ENCODE measurements around the gene LAMC1.

LAMC1 gene

DNA sequence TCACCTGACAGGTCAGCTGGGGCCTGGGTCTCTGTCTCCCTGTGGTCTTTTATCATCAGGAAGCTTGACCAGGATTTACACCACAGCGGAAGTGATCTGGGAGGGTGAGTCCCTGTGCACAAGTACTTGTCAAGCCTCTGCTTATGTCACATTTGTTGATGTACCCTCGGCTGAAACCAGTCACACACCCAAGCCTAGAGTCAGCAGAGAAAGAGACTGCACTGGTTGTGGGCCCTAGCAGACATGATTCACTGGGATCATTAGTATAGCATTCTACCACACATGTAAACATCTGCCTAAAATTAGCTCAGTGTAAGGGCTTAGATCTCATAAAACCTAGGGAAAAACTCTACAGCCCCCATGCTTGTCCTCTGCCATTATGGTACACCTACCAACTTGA is 83.5 kb downstream of the LAMC1 start:
- no peak for DNase-seq (ENCODE audit: low spot score)

DNA sequence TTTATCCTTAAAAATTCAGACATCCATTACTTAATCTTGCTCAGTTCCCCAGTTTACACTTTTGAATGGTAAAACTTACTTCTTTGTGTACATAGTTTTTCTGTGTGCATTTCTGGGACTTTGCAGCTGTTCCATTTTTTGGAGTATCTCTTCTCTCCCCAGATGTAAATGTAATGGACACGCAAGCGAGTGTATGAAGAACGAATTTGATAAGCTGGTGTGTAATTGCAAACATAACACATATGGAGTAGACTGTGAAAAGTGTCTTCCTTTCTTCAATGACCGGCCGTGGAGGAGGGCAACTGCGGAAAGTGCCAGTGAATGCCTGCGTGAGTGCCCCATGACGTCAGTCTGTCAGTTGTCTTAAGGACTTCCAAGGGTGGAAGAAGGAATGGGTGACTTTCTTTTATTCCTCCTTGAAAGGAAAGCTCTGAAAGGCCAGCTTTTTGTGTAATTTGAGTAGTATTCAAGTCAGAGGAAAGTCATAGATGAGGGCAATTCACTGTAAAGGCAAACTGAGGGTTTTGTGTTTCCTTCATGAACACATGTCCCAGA is 87.2 kb downstream of the LAMC1 start:
- DNase-seq (ENCODE audit: low spot score): no peak

DNA sequence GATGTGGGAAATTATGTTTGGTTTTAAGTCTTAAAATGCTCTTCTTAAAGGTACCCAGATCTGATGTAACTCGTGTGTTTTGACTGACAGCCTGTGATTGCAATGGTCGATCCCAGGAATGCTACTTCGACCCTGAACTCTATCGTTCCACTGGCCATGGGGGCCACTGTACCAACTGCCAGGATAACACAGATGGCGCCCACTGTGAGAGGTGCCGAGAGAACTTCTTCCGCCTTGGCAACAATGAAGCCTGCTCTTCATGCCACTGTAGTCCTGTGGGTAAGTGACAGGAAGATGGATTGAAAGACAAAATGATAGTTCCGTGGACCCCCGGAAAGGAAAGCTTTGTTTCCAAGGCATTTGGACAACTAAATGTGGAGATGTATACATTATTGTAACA is 91.2 kb downstream of the LAMC1 start:
- no peak for DNase-seq (ENCODE audit: low spot score)

DNA sequence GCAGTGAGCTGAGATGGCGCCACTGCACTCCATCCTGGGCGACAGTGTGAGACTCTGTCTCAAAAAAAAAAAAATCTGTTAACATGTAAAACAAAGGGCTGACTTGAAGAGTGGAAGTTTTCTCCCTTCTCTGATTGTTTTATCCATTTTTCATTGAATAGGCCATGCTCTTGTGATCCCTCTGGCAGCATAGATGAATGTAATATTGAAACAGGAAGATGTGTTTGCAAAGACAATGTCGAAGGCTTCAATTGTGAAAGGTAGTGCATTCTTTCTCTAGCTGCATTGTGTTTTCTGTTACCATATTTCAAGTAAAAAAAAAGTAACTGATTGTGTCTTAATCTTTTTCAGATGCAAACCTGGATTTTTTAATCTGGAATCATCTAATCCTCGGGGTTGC is 93.2 kb downstream of the LAMC1 start:
- DNase-seq (ENCODE audit: low spot score): no peak

DNA sequence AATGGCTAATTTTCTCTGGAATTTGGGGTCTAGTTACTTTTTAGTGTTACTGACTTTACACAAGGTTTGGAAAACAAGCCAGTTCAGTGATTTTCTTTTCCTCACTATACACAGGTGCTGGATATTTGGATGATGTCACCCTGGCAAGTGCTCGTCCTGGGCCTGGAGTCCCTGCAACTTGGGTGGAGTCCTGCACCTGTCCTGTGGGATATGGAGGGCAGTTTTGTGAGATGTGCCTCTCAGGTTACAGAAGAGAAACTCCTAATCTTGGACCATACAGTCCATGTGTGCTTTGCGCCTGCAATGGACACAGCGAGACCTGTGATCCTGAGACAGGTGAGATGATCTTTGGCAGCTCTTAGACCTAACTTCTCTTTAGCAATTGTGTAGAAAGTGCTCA is 98.4 kb downstream of the LAMC1 start:
- DNase-seq (ENCODE audit: low spot score): no peak

DNA sequence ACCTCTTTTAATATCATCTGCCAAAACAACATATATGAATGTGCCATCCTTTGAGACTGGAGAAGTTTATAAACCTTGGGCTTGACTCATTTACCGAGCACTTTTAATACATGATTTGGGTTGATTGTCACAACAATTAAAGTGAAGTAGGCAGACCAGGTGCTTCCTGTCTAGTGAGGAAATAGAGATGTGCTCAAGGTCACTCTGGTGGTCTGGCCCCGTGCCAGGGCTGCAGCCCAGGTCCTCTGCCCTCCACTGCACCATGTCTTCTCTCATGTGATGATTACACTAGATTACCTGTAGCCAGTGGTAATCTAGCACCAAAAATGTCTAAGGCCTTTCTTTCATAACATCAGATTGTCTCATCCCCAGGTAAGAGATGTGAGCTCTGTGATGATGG is 101.0 kb downstream of the LAMC1 start:
- no peak for DNase-seq (ENCODE audit: low spot score)

DNA sequence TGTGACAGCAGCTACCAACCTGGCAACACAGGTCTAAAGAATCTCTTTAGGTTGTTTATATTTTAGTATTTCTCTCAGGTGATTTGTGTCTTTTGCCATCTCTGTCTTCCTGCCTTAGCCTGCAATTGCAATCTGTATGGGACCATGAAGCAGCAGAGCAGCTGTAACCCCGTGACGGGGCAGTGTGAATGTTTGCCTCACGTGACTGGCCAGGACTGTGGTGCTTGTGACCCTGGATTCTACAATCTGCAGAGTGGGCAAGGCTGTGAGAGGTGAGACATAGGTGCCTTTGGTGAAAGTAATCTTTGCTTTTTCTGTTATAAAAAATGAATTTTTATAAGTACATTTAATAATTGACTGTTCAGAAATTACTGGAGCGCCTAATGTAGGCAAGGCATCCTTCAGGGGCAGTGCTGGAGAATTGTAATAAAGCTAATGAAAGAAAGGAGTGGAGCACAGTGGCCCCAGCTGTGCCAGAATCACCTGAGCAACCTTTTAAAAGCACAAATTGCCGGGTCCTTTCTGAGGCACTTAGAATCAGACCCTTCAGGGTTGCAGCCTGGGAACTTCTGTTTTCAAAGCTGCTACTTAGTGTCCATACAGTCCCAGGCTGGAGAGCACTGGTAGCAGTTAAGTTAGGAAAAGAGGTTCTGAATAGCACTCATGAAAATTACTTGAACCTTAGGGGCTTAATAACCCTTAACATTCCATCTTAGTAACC is 102.2 kb downstream of the LAMC1 start:
- no peak for DNase-seq (ENCODE audit: low spot score)

DNA sequence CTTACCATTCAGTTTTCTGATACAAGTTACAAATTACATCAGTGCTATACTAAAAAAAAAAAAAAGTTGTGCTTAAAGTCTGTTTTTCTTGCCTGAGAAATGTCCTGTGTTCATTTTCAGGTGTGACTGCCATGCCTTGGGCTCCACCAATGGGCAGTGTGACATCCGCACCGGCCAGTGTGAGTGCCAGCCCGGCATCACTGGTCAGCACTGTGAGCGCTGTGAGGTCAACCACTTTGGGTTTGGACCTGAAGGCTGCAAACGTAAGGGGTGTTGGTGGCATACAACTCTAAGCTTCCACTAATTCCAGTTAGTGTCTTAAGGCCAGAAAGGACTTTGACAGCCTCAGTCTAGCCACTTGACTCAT is 102.8 kb downstream of the LAMC1 start:
- DNase-seq (ENCODE audit: low spot score): no peak

DNA sequence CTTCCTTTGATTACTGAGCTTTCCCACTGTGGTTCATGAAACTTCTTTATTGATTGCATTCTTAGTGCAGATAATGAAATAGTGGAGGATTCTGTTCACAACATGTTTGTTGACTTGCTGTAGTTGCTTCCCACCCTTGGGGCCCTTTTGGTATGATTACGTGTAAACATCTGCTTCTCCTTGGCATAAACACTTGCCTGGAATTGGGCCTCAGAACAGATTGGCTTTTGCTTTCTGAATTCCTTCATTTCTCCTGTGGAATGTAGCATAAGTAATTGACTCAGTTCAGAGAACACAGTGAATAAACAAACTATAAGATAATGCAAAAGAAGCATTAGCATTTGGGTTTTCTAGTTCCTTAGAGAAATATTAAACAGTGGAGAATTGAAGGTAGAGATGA is 103.3 kb downstream of the LAMC1 start:
- DNase-seq (ENCODE audit: low spot score): no peak

DNA sequence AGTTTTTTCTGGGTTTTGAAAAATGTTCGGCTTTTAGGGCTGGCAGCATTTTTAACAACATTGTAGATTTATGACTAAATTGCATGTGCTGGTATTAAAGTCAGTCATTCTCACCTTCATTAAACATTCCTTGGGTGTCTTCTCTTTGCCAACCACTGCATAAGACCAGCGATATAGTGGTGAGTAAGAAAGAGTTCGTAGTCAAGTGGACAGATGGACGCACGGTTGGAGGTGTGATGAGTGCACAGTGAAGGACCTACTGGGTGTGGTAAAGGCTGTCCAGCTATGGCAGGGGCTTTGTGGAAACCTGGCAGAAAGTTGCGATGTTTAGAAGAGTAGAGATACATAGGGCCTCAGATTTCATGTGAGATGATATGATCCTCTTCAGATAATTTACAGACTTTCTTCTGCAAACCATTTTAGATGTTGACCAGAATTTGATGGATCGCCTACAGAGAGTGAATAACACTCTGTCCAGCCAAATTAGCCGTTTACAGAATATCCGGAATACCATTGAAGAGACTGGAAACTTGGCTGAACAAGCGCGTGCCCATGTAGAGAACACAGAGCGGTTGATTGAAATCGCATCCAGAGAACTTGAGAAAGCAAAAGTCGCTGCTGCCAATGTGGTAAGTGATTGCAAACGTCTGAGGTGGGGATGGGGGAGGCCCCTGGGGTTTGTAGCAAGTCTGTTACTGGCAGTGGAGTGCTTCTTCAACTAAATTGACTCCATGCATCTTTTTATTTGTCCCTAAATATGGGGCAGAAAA is 106.9 kb downstream of the LAMC1 start:
- DNase-seq (ENCODE audit: low spot score): no peak

DNA sequence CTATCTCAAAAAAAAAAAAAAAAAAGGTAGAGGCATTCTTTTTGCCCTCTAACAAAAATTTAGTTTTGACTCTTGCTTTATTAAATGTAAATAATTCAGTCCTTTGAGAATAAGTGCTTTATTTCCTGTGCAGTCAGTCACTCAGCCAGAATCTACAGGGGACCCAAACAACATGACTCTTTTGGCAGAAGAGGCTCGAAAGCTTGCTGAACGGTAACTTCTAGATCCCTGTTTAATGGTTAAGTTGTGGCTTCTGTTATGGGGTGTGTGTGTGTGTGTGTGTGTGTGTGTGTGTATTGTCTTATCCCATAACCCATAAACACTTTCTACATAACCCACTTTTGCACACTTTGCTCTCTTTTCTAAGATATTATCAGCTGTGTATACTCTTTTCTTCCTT is 107.9 kb downstream of the LAMC1 start:
- DNase-seq (ENCODE audit: low spot score): no peak

DNA sequence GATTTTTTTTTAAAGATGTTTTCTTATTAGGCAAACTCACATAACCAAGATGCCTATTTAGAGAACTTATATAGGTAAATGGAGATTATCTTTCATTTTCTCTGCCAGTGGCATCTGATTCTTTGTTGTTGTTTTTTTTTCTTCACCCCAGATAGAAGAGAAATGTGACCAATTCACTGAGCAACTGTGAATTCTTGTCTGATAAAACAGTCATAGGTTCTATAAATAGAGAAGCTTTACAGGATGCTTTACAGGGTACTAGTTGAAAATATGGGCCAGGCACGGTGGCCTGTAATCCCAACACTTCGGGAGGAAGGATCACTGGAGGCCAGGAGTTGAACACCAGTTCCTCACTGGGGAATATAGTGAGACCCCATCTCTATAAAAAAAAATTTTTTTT is 112.1 kb downstream of the LAMC1 start:
- no peak for DNase-seq (ENCODE audit: low spot score)

DNA sequence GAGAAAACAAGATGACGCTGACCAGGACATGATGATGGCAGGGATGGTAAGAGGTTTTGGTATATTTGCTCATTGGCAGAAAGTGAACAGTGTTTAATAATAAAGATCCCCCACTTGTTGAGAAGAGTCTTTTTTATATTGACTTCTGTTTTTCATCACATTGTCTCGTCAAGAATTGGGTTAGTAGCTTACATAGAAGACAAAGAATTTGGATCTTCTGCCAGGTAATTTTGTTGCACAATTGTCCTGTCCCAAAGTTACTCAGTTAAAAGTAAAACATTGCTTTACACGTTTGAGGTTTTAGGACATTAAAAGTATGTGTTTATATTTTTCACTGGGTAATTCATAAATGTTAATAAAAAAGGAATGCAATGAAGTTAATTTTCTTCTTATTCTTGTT is 114.6 kb downstream of the LAMC1 start:
- no peak for DNase-seq (ENCODE audit: low spot score)

DNA sequence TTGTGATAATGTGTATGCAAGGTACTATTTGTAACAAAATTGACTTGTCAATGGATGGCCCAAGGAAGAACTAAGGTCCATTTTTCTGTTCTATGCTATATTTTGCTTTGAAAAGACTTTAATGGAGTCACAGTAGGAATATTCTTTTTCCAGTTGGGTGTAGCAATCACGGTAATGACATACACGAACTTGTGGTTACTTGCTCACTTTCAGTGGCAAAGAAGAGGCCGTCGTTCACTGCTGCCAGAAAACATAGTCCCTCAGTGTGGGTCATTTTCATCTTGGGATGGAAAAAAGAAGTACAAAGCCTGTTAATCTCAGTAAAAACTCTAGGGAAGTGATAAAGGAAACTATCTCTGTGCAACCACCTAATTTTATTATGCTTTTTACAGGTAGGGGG is 115.1 kb downstream of the LAMC1 start:
- DNase-seq (ENCODE audit: low spot score): no peak

DNA sequence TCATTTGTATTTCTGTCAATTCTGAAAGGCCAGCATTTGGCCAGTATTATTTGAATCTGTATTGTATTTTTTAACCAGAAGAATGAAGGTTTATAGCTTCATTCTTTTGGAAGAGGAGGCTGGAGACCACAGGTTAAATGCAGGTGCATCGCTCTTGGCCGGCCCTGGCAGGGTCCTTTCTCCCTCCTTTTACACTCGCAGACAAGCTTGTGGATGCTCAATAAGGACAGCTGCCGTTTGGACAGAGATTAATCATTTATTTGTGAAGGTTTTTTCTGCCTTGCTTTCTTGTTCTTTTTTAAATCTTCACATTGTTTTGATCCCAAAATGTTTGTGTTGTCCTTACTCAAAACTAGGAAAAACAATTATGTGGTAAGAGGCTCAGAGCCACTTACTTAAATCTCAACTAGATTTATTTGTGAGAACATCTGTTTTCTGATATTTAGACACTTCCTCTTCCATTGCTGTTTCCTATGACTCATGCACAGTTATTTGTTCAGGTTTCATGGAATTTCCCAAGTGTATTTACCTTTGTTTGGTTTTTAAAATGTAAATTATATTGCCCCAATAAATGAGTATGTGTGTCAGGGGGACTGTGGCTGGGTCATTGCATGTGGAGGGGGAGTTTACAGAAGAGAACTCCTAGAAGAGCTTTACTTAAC is 116.2 kb downstream of the LAMC1 start:
- DNase-seq (ENCODE audit: low spot score): peak; percentile 44

DNA sequence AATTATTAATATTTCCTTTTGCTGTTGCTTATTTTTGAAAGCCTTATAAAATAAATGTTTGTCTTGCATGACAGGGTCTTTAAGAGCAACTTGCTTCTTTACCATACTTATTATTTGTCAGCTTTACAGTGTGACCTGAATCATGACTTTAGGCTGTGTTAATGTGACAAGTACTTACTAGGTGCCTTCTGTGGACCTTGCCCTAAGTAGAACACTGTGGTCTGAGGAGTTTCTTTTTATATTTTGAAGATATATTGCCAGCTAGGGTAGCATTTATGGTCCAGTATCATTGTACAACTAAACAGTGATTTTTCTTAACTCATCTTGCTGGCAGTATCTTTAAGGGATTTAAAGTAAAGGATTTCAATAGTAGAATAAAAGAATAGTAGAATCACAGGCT is 117.4 kb downstream of the LAMC1 start:
- DNase-seq (ENCODE audit: low spot score): no peak

DNA sequence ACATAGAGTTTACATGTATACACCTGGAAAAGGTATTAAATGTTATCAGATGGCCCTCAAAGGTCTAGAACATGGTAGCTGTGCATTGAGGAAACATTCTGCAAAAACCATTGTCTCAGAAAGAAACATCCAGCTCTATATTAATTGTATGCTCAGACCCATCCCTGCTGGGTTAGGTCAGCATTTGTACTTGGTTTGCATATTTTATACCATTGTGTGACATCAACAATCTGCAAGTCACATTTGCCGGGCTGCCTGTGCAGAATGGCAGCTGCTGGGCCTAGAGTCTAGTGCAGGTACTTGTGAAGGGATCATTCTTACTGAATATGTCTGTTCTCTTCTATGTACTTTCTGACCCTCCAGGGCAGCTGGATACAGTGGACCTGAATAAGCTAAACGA is 119.0 kb downstream of the LAMC1 start:
- no peak for DNase-seq (ENCODE audit: low spot score)

DNA sequence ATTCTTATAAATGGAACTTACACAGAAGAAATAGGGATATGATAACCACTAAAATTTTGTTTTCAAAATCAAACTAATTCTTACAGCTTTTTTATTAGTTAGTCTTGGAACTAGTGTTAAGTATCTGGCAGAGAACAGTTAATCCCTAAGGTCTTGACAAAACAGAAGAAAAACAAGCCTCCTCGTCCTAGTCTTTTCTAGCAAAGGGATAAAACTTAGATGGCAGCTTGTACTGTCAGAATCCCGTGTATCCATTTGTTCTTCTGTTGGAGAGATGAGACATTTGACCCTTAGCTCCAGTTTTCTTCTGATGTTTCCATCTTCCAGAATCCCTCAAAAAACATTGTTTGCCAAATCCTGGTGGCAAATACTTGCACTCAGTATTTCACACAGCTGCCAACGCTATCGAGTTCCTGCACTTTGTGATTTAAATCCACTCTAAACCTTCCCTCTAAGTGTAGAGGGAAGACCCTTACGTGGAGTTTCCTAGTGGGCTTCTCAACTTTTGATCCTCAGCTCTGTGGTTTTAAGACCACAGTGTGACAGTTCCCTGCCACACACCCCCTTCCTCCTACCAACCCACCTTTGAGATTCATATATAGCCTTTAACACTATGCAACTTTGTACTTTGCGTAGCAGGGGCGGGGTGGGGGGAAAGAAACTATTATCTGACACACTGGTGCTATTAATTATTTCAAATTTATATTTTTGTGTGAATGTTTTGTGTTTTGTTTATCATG is 120.5 kb downstream of the LAMC1 start:
- no peak for DNase-seq (ENCODE audit: low spot score)

DNA sequence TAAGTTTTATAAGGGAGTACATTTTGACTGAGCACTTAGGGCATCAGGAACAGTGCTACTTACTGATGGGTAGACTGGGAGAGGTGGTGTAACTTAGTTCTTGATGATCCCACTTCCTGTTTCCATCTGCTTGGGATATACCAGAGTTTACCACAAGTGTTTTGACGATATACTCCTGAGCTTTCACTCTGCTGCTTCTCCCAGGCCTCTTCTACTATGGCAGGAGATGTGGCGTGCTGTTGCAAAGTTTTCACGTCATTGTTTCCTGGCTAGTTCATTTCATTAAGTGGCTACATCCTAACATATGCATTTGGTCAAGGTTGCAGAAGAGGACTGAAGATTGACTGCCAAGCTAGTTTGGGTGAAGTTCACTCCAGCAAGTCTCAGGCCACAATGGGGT is 121.5 kb downstream of the LAMC1 start:
- no peak for DNase-seq (ENCODE audit: low spot score)

DNA sequence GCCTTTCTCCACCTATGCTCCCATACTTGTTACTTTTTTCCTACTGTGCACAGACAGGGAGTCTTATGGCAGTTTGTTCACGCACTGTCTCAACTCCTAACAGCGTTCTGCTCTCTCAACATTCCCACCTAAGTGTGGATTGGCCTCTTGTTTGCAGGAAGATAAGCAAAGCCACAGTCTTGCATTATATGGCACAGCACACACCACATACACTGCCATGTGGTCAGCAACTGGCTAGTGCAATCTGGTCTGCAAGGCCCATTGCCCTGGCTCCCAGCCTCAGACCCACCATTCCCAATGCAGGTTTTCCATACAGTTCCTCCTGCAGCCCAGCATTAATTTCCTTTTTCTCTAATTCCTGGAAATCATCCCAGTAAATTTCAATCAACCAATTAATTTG is 124.5 kb downstream of the LAMC1 start:
- peak; percentile 7 for DNase-seq (ENCODE audit: low spot score)

DNA sequence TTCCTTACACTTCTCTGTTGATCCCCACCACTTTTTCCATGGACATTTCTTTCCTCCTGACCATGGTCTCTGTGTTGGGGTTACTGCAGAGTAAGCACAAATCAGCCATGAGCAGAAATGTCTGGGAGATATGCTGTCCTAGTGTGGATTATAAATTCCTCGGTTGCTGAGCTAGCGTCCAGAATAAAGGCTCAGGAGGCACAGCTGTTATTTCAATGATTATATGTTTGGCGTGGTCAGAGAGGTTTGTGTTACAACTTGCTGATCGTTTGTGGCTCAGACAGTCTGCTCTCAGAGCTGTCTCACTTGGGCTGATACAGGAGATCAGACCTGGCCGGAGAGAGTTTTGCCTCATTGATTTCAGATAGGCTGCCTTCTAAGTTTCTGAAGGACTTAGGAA is 125.4 kb downstream of the LAMC1 start:
- no peak for DNase-seq (ENCODE audit: low spot score)

DNA sequence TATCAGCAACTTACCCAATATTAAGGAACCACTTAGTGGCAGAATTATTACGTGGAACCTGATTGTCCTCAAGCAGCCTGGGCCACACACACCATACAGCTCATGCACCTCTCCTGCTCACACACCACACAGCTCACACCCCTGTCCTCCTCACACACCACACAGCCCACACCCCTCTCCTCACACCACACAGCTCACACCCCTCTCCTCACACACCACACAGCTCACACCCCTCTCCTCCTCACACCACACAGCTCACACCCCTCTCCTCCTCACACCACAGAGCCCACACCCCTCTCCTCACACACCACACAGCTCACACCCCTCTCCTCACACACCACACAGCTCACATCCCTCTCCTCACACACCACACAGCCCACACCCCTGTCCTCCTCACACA is 126.1 kb downstream of the LAMC1 start:
- no peak for DNase-seq (ENCODE audit: low spot score)
